K562 (cell line): Measurements from ENCODE around the gene PAH.

ENCODE experiments used
- ZNF280A ChIP-seq: fragments of 450-650 bp; IDR thresholded peaks from 2 replicates; pipeline ENCODE4 v1.6.1; 2018; ENCODE audit warnings: mild to moderate bottlenecking, low read depth; ENCODE audit not compliant: partially characterized antibody
- TF ChIP-seq, protein P1 (sequence below), 3 experiments: IDR thresholded peaks in 2 of 3; conservative IDR thresholded peaks in 1 of 3; 2 replicates each; pipeline ENCODE4 v1.5.1; 2011 to 2012; ENCODE audit warnings: low read length in 3 of 3, mild to moderate bottlenecking in 3 of 3, control low read depth in 2 of 3, improper control_type of control experiment in 1 of 3, inconsistent platforms in 1 of 3, low read depth in 1 of 3, mixed read lengths in 1 of 3, moderate library complexity in 1 of 3; ENCODE audit not compliant: insufficient read depth in 2 of 3

GRCh38 chr12:102912258-102912657 is 4.8 kb downstream of the PAH start:
- TF ChIP-seq ZNF280A = no peak
- TF ChIP-seq, protein P1, sequence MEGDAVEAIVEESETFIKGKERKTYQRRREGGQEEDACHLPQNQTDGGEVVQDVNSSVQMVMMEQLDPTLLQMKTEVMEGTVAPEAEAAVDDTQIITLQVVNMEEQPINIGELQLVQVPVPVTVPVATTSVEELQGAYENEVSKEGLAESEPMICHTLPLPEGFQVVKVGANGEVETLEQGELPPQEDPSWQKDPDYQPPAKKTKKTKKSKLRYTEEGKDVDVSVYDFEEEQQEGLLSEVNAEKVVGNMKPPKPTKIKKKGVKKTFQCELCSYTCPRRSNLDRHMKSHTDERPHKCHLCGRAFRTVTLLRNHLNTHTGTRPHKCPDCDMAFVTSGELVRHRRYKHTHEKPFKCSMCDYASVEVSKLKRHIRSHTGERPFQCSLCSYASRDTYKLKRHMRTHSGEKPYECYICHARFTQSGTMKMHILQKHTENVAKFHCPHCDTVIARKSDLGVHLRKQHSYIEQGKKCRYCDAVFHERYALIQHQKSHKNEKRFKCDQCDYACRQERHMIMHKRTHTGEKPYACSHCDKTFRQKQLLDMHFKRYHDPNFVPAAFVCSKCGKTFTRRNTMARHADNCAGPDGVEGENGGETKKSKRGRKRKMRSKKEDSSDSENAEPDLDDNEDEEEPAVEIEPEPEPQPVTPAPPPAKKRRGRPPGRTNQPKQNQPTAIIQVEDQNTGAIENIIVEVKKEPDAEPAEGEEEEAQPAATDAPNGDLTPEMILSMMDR (IDR thresholded peaks at IDR 0.05 in 2 of 3, conservative IDR thresholded peaks at IDR 0.05 in 1 of 3; ENCODE audit: insufficient read depth in 2 of 3, low read depth in 1 of 3, low read length in 3 of 3) = no peak
